ENCODE measurements around the gene CCDC177. TPM values are rescaled to one million over a fixed set of nuclear protein-coding genes. Genes with fewer than 3 reads are reported as not detected.

The CCDC177 gene
- total RNA-seq, 1 experiment from 2014 or later, result 0.09 TPM

GRCh38 chr14:69528930-69529329 lies 45.7 kb downstream of the CCDC177 start:
- no peak for TF ChIP-seq CTCF (conservative IDR thresholded peaks at IDR 0.05; ENCODE audit: low read depth, low read length)
- no peak for TF ChIP-seq EZH2 (IDR thresholded peaks at IDR 0.05; ENCODE audit: borderline replicate concordance, low read depth, low read length, poor library complexity, severe bottlenecking)
- Histone ChIP-seq H3K27ac (ENCODE audit: low read depth, low read length, poor library complexity, severe bottlenecking) (no peak overlapping the region), H3K9me3 (ENCODE audit: low read depth, low read length, poor library complexity, severe bottlenecking) (no peaks in the 10 kb centered on the region), H3K4me1 (ENCODE audit: insufficient read depth, low read length, poor library complexity, severe bottlenecking) (no peaks in the 10 kb centered on the region), H3K4me3 (ENCODE audit: low read depth, low read length, poor library complexity, severe bottlenecking) (no peak overlapping the region), H3K27me3 (replicated peaks; ENCODE audit: insufficient read depth, low read depth, low read length, poor library complexity) (peaks cover 10% of the 10 kb centered on the region), H3K36me3 (ENCODE audit: insufficient read depth, low read length, poor library complexity, severe bottlenecking) (no peaks in the 10 kb centered on the region)
- BruUV-seq (replicated peaks), result no TSS peak
- intact Hi-C loops (cut with micrococcal nuclease; ENCODE audit: unreplicated experiment), result no loop called here
- ChIA-PET POLR2A (ENCODE audit: low non-redundant PET) (no interaction called here), CTCF (no interaction called here)
- no peak for DNase-seq (ENCODE audit: low spot score)

- ChIA-PET POLR2A (ENCODE audit: low non-redundant PET) (no interaction called here), CTCF (no interaction called here)
- Histone ChIP-seq H3K27me3 (replicated peaks; ENCODE audit: insufficient read depth, low read depth, low read length, poor library complexity) (peaks cover 5% of the 10 kb centered on the region), H3K9me3 (ENCODE audit: low read depth, low read length, poor library complexity, severe bottlenecking) (no peaks in the 10 kb centered on the region), H3K4me1 (ENCODE audit: insufficient read depth, low read length, poor library complexity, severe bottlenecking) (no peaks in the 10 kb centered on the region), H3K36me3 (ENCODE audit: insufficient read depth, low read length, poor library complexity, severe bottlenecking) (no peaks in the 10 kb centered on the region), H3K27ac (ENCODE audit: low read depth, low read length, poor library complexity, severe bottlenecking) (no peak overlapping the region), H3K4me3 (ENCODE audit: low read depth, low read length, poor library complexity, severe bottlenecking) (no peak overlapping the region)
- intact Hi-C loops (cut with micrococcal nuclease; ENCODE audit: unreplicated experiment), result no loop called here
- DNase-seq (ENCODE audit: low spot score), result no peak
- BruUV-seq (replicated peaks), result no TSS peak
- TF ChIP-seq CTCF (conservative IDR thresholded peaks at IDR 0.05; ENCODE audit: low read depth, low read length) (no peak), EZH2 (IDR thresholded peaks at IDR 0.05; ENCODE audit: borderline replicate concordance, low read depth, low read length, poor library complexity, severe bottlenecking) (no peak)
Observed at GRCh38 chr14:69528143-69528542, 46.5 kb downstream of the CCDC177 start.

- no TSS peak for BruUV-seq (replicated peaks)
- no peak for TF ChIP-seq CTCF (conservative IDR thresholded peaks at IDR 0.05; ENCODE audit: low read depth, low read length)
- TF ChIP-seq EZH2 (IDR thresholded peaks at IDR 0.05; ENCODE audit: borderline replicate concordance, low read depth, low read length, poor library complexity, severe bottlenecking), result no peak
Observed at GRCh38 chr14:69527635-69528034, 47.0 kb downstream of the CCDC177 start.

More at GRCh38 chr14:69527635-69528034, 47.0 kb downstream of the CCDC177 start:
- ChIA-PET CTCF (no interaction called here), POLR2A (ENCODE audit: low non-redundant PET) (no interaction called here)
- Histone ChIP-seq H3K4me3 (ENCODE audit: low read depth, low read length, poor library complexity, severe bottlenecking) (no peak overlapping the region), H3K36me3 (ENCODE audit: insufficient read depth, low read length, poor library complexity, severe bottlenecking) (no peaks in the 10 kb centered on the region), H3K4me1 (ENCODE audit: insufficient read depth, low read length, poor library complexity, severe bottlenecking) (no peaks in the 10 kb centered on the region), H3K27ac (ENCODE audit: low read depth, low read length, poor library complexity, severe bottlenecking) (no peak overlapping the region), H3K27me3 (replicated peaks; ENCODE audit: insufficient read depth, low read depth, low read length, poor library complexity) (peaks cover 5% of the 10 kb centered on the region), H3K9me3 (ENCODE audit: low read depth, low read length, poor library complexity, severe bottlenecking) (no peaks in the 10 kb centered on the region)
- intact Hi-C loops (cut with micrococcal nuclease; ENCODE audit: unreplicated experiment), result no loop called here
- no peak for DNase-seq (ENCODE audit: low spot score)
